ENCODE results near the gene PLEKHJ1.

DNA sequence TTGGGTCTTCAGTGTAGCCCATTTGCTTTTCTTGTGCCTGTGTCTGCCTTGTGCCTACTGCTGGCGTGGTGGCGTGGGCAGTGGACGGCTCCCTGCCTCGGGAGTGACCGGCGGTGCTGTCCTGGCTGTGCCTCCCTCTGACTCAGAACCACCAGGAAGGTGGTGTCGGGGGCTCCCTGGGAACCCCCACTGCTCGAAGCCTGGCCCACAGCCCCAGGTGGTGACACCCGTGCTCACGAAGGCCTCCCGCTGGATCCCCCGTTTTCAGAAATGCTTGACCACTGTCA is 7.9 kb upstream of the PLEKHJ1 start:
- TF ChIP-seq, protein P1, sequence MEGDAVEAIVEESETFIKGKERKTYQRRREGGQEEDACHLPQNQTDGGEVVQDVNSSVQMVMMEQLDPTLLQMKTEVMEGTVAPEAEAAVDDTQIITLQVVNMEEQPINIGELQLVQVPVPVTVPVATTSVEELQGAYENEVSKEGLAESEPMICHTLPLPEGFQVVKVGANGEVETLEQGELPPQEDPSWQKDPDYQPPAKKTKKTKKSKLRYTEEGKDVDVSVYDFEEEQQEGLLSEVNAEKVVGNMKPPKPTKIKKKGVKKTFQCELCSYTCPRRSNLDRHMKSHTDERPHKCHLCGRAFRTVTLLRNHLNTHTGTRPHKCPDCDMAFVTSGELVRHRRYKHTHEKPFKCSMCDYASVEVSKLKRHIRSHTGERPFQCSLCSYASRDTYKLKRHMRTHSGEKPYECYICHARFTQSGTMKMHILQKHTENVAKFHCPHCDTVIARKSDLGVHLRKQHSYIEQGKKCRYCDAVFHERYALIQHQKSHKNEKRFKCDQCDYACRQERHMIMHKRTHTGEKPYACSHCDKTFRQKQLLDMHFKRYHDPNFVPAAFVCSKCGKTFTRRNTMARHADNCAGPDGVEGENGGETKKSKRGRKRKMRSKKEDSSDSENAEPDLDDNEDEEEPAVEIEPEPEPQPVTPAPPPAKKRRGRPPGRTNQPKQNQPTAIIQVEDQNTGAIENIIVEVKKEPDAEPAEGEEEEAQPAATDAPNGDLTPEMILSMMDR (IDR thresholded peaks at IDR 0.05) = no peak
- TF ChIP-seq POLR2A (IDR thresholded peaks at IDR 0.05) (no peak), POLR2AphosphoS5 (IDR thresholded peaks at IDR 0.05) (no peak)

Data from suprapubic skin (tissue), 4 donors.